ENCODE results near the gene POLRMT.

The POLRMT gene

DNA sequence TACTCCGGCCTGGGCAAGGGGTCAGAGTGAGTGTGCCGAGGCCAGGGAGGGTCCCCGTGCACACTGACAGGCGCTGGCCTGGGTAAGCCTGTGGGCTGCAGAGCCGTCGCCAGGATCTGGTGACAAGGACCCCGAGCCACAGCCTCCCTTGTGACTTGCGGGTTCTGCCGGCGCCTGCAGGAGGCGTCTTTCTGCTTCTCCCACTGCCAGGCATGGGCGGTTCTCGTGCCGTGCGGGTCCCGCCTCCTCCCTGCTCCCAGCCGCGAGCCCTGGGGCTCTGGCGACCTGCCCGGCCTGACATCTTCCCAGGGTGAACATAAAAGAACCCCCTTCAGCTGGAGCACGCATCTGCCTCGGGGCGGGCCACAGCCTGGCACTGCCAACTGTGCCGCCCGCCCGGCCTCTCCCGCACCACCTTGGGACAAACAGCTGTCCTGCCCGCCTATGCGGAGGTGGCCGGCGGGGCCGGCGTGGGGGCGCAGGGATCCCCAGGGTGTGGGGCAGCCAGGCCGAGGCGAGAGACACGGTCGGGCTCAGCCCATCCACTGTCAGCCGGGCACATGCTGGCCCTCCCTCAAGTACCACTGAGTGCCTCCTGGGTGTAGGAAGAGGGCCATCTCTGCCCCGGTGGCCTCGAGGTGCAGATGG is 45.1 kb downstream of the POLRMT start (continued):
- TF ChIP-seq ZNF221 (tag by site-specific recombination; IDR thresholded peaks at IDR 0.05; ENCODE audit: borderline replicate concordance) (no peak), ZNF521 (tag by site-specific recombination; IDR thresholded peaks at IDR 0.05) (no peak), GLIS1 (tag by site-specific recombination; IDR thresholded peaks at IDR 0.05) (peak; percentile 65), ZFP37 (tag by site-specific recombination; IDR thresholded peaks at IDR 0.05) (no peak), REST (tag by site-specific recombination; IDR thresholded peaks at IDR 0.05) (no peak), ZNF548 (tag by site-specific recombination; IDR thresholded peaks at IDR 0.05) (no peak), ZNF677 (tag by site-specific recombination; IDR thresholded peaks at IDR 0.05) (no peak), ZNF600 (tag by site-specific recombination; IDR thresholded peaks at IDR 0.05) (peak; percentile 61; the same call in 1 of the 2 replicates), YY1 (tag by site-specific recombination; IDR thresholded peaks at IDR 0.05) (no peak), ZNF184 (tag by site-specific recombination; IDR thresholded peaks at IDR 0.05) (no peak), ZBTB8A (tag by site-specific recombination; IDR thresholded peaks at IDR 0.05) (peak; percentile 80), WT1 (tag by site-specific recombination; IDR thresholded peaks at IDR 0.05) (peak; percentile 61), ZNF433 (tag by site-specific recombination; IDR thresholded peaks at IDR 0.05; ENCODE audit: low read depth) (no peak), ZNF394 (tag by site-specific recombination; IDR thresholded peaks at IDR 0.05; ENCODE audit: borderline replicate concordance) (no peak; the same call in 1 of the 2 replicates), KLF7 (tag by site-specific recombination; IDR thresholded peaks at IDR 0.05; ENCODE audit: borderline replicate concordance) (peak; percentile 32; the same call in 1 of the 2 replicates), KLF17 (tag by site-specific recombination; IDR thresholded peaks at IDR 0.05) (peak; percentile 31; the same call in 1 of the 2 replicates), ZNF146 (tag by site-specific recombination; IDR thresholded peaks at IDR 0.05) (no peak), ZNF623 (tag by site-specific recombination; IDR thresholded peaks at IDR 0.05) (0 out of 2 replicates have a peak, but pooled peaks have one; percentile 13), ZNF311 (tag by site-specific recombination; IDR thresholded peaks at IDR 0.05; ENCODE audit: borderline replicate concordance) (no peak), ZBTB10 (tag by site-specific recombination; IDR thresholded peaks at IDR 0.05) (peak; percentile 84), ZNF785 (tag by site-specific recombination; IDR thresholded peaks at IDR 0.05) (no peak), ZBTB7A (tag by site-specific recombination; IDR thresholded peaks at IDR 0.05; ENCODE audit: low read depth) (no peak), ZXDB (tag by site-specific recombination; IDR thresholded peaks at IDR 0.05) (peak; percentile 41), ZNF707 (tag by site-specific recombination; IDR thresholded peaks at IDR 0.05) (no peak), HOXD13 (CRISPR knock-in tag; IDR thresholded peaks at IDR 0.05; ENCODE audit: borderline replicate concordance) (no peak), ZNF558 (tag by site-specific recombination; IDR thresholded peaks at IDR 0.05) (no peak), ZSCAN16 (tag by site-specific recombination; IDR thresholded peaks at IDR 0.05) (no peak), SP2 (tag by site-specific recombination; IDR thresholded peaks at IDR 0.05) (peak; percentile 72)
- TF ChIP-seq, protein P1, sequence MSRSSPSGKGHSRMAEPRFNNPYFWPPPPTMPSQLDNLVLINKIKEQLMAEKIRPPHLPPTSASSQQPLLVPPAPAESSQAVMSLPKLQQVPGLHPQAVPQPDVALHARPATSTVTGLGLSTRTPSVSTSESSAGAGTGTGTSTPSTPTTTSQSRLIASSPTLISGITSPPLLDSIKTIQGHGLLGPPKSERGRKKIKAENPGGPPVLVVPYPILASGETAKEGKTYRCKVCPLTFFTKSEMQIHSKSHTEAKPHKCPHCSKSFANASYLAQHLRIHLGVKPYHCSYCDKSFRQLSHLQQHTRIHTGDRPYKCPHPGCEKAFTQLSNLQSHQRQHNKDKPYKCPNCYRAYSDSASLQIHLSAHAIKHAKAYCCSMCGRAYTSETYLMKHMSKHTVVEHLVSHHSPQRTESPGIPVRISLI (tag by site-specific recombination; IDR thresholded peaks at IDR 0.05) = no peak
- TF ChIP-seq, protein P2, sequence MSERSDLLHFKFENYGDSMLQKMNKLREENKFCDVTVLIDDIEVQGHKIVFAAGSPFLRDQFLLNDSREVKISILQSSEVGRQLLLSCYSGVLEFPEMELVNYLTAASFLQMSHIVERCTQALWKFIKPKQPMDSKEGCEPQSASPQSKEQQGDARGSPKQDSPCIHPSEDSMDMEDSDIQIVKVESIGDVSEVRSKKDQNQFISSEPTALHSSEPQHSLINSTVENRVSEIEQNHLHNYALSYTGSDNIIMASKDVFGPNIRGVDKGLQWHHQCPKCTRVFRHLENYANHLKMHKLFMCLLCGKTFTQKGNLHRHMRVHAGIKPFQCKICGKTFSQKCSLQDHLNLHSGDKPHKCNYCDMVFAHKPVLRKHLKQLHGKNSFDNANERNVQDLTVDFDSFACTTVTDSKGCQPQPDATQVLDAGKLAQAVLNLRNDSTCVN (tag by site-specific recombination; optimal IDR thresholded peaks at IDR 0.05) = peak; percentile 65
- TF ChIP-seq, protein P3, sequence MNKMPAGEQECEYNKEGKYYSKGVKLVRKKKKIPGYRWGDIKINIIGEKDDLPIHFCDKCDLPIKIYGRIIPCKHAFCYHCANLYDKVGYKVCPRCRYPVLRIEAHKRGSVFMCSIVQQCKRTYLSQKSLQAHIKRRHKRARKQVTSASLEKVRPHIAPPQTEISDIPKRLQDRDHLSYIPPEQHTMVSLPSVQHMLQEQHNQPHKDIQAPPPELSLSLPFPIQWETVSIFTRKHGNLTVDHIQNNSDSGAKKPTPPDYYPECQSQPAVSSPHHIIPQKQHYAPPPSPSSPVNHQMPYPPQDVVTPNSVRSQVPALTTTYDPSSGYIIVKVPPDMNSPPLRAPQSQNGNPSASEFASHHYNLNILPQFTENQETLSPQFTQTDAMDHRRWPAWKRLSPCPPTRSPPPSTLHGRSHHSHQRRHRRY (tag by site-specific recombination; IDR thresholded peaks at IDR 0.05) = no peak
